ENCODE data around the gene RNF223. TPM values are rescaled to one million over a fixed set of nuclear protein-coding genes. Genes with fewer than 3 reads are reported as not detected.

Gene RNF223
- polyA plus RNA-seq, 1 donor (not counting 4 experiments of a cell fraction or from before 2014, with no cell fraction given) = 0.22 TPM

GRCh38 chr1:1093610-1093943 is 19.5 kb upstream of the RNF223 start:
- H3K9ac ChIP-seq (ENCODE audit: control insufficient read depth, extremely low read depth, insufficient read depth, low read length) = no peak overlapping the region
- no peak overlapping the region for H2AFZ ChIP-seq (ENCODE audit: control insufficient read depth, low read length)
- no peak for TF ChIP-seq EZH2 (IDR thresholded peaks at IDR 0.05; ENCODE audit: low read length)
- TF ChIP-seq, protein P1, sequence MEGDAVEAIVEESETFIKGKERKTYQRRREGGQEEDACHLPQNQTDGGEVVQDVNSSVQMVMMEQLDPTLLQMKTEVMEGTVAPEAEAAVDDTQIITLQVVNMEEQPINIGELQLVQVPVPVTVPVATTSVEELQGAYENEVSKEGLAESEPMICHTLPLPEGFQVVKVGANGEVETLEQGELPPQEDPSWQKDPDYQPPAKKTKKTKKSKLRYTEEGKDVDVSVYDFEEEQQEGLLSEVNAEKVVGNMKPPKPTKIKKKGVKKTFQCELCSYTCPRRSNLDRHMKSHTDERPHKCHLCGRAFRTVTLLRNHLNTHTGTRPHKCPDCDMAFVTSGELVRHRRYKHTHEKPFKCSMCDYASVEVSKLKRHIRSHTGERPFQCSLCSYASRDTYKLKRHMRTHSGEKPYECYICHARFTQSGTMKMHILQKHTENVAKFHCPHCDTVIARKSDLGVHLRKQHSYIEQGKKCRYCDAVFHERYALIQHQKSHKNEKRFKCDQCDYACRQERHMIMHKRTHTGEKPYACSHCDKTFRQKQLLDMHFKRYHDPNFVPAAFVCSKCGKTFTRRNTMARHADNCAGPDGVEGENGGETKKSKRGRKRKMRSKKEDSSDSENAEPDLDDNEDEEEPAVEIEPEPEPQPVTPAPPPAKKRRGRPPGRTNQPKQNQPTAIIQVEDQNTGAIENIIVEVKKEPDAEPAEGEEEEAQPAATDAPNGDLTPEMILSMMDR (optimal IDR thresholded peaks at IDR 0.05 in 1 of 3, IDR thresholded peaks at IDR 0.05 in 1 of 3, conservative IDR thresholded peaks at IDR 0.05 in 1 of 3; ENCODE audit: extremely low read depth in 1 of 3, insufficient read depth in 2 of 3, low read length in 3 of 3) = no peak
- no peaks in the 10 kb centered on the region for H3K9me3 ChIP-seq (ENCODE audit: control insufficient read depth, low read depth, low read length)
- dilution Hi-C loops (cut with MboI; ENCODE audit: extremely low pct_ligation_motif_present, low sequenced_read_pairs) = no loop called here
- H3K79me2 ChIP-seq (ENCODE audit: control insufficient read depth, insufficient read depth, low read length) = no peaks in the 10 kb centered on the region
- no peaks in the 10 kb centered on the region for H3K9me1 ChIP-seq (ENCODE audit: control insufficient read depth, extremely low read depth, insufficient read depth, low read length)
- H4K20me1 ChIP-seq (ENCODE audit: control insufficient read depth, extremely low read depth, insufficient read depth, low read length) = no peaks in the 10 kb centered on the region
- no peaks in the 10 kb centered on the region for H3K27me3 ChIP-seq (ENCODE audit: control insufficient read depth, extremely low read depth, insufficient read depth, low read length)
- H3K4me2 ChIP-seq (ENCODE audit: control insufficient read depth, extremely low read depth, insufficient read depth, low read depth, low read length) = no peak overlapping the region
- no peaks in the 10 kb centered on the region for H3K36me3 ChIP-seq (ENCODE audit: control insufficient read depth in 2 of 2, extremely low read depth in 1 of 2, insufficient read depth in 2 of 2, low read length in 2 of 2)
- no peaks in the 10 kb centered on the region for H3K4me1 ChIP-seq (ENCODE audit: control insufficient read depth, extremely low read depth, insufficient read depth, low read length)
- FAIRE-seq (no peak), DNase-seq (ENCODE audit: low read depth, low spot score) (no peak)
- no peak overlapping the region for H3K4me3 ChIP-seq (ENCODE audit: control insufficient read depth in 2 of 3, extremely low read depth in 1 of 3, insufficient read depth in 2 of 3, low read depth in 1 of 3, low read length in 3 of 3)
- H3K27ac ChIP-seq (ENCODE audit: control insufficient read depth, insufficient read depth, low read length) = no peak overlapping the region

- no peak overlapping the region for H3K27ac ChIP-seq (ENCODE audit: control insufficient read depth, insufficient read depth, low read length)
- no peak for TF ChIP-seq EZH2 (IDR thresholded peaks at IDR 0.05; ENCODE audit: low read length)
- TF ChIP-seq, protein P1 (optimal IDR thresholded peaks at IDR 0.05 in 1 of 3, IDR thresholded peaks at IDR 0.05 in 1 of 3, conservative IDR thresholded peaks at IDR 0.05 in 1 of 3; ENCODE audit: extremely low read depth in 1 of 3, insufficient read depth in 2 of 3, low read length in 3 of 3) = no peak
Observed at GRCh38 chr1:1092894-1093609, 18.9 kb upstream of the RNF223 start.

More at GRCh38 chr1:1092894-1093609, 18.9 kb upstream of the RNF223 start:
- FAIRE-seq (no peak), DNase-seq (ENCODE audit: low read depth, low spot score) (no peak)
- H3K4me1 ChIP-seq (ENCODE audit: control insufficient read depth, extremely low read depth, insufficient read depth, low read length) = no peaks in the 10 kb centered on the region
- H3K36me3 ChIP-seq (ENCODE audit: control insufficient read depth in 2 of 2, extremely low read depth in 1 of 2, insufficient read depth in 2 of 2, low read length in 2 of 2) = no peaks in the 10 kb centered on the region
- H3K4me2 ChIP-seq (ENCODE audit: control insufficient read depth, extremely low read depth, insufficient read depth, low read depth, low read length) = no peak overlapping the region
- H3K9ac ChIP-seq (ENCODE audit: control insufficient read depth, extremely low read depth, insufficient read depth, low read length) = no peak overlapping the region
- no peaks in the 10 kb centered on the region for H3K9me1 ChIP-seq (ENCODE audit: control insufficient read depth, extremely low read depth, insufficient read depth, low read length)
- dilution Hi-C loops (cut with MboI; ENCODE audit: extremely low pct_ligation_motif_present, low sequenced_read_pairs) = no loop called here
- no peaks in the 10 kb centered on the region for H3K9me3 ChIP-seq (ENCODE audit: control insufficient read depth, low read depth, low read length)
- H2AFZ ChIP-seq (ENCODE audit: control insufficient read depth, low read length) = no peak overlapping the region
- no peaks in the 10 kb centered on the region for H4K20me1 ChIP-seq (ENCODE audit: control insufficient read depth, extremely low read depth, insufficient read depth, low read length)
- no peaks in the 10 kb centered on the region for H3K79me2 ChIP-seq (ENCODE audit: control insufficient read depth, insufficient read depth, low read length)
- H3K4me3 ChIP-seq (ENCODE audit: control insufficient read depth in 2 of 3, extremely low read depth in 1 of 3, insufficient read depth in 2 of 3, low read depth in 1 of 3, low read length in 3 of 3) = no peak overlapping the region
- H3K27me3 ChIP-seq (ENCODE audit: control insufficient read depth, extremely low read depth, insufficient read depth, low read length) = no peaks in the 10 kb centered on the region
